Fibroblast of villous mesenchyme (primary cell): ENCODE data around the gene PFDN2. TPM values are rescaled to one million over a fixed set of nuclear protein-coding genes. Genes with fewer than 3 reads are reported as not detected.

Experiments
- DNase-seq: peaks from one replicate; pipeline ENCODE4 v3.0.0-alpha.2; 2010; ENCODE audit warnings: low read depth
- H3K4me3 ChIP-seq: 2 replicates; pipeline ENCODE4 v1.5.1; 2011; ENCODE audit warnings: low read depth, mild to moderate bottlenecking, low read length
- CTCF ChIP-seq: IDR thresholded peaks from 2 replicates; pipeline ENCODE4 v1.5.1; 2012; ENCODE audit warnings: low read depth, mild to moderate bottlenecking, low read length; ENCODE audit not compliant: insufficient read depth
- total RNA-seq: library from RNA; depleted of rRNA; stranded (reverse); fragments of >200 nt; gene quantifications from 2 replicates; pipeline ENCODE4 v1.2.3, GENCODE V29; 2012

PFDN2 gene
- total RNA-seq, 1 donor, result 25.9 TPM

GRCh38 chr1:161162806-161163205 lies 45.0 kb upstream of the PFDN2 start:
- no peak for DNase-seq
- TF ChIP-seq CTCF, result no peak
- H3K4me3 ChIP-seq, result no peak overlapping the region

- no peak overlapping the region for H3K4me3 ChIP-seq
- no peak for DNase-seq
- no peak for TF ChIP-seq CTCF
Observed at GRCh38 chr1:161162052-161162451, 44.2 kb upstream of the PFDN2 start.

- H3K4me3 ChIP-seq, result no peak overlapping the region
- DNase-seq, result no peak
- TF ChIP-seq CTCF, result no peak
Observed at GRCh38 chr1:161161652-161162051, 43.8 kb upstream of the PFDN2 start.

GRCh38 chr1:161160671-161161145 lies 42.9 kb upstream of the PFDN2 start:
- H3K4me3 ChIP-seq, result no peak overlapping the region
- TF ChIP-seq CTCF, result no peak
- no peak for DNase-seq

- peak overlapping the region; percentile 93 for H3K4me3 ChIP-seq
- no peak for DNase-seq
- no peak for TF ChIP-seq CTCF
Observed at GRCh38 chr1:161159913-161160243, 42.0 kb upstream of the PFDN2 start.

GRCh38 chr1:161159087-161159912 lies 41.5 kb upstream of the PFDN2 start, which contains the start of gene USP21:
Gene USP21, plus strand, starts transcription at chr1:161159500. Its CDS starts 1,141 bp downstream, at chr1:161160641.
- peak within 1 kb of the TSS; percentile 93 for H3K4me3 ChIP-seq
- DNase-seq, result peak; percentile 88
- TF ChIP-seq CTCF, result peak; percentile 46
